SK-N-SH treated with all-trans-retinoic acid at 6 μM for 48 hours (cell line): Measurements from ENCODE around the gene RBPMS2.

ENCODE experiments used
- ARNTL ChIP-seq: fragments of 450-650 bp; formaldehyde crosslinking; IDR thresholded peaks from 2 replicates; pipeline ENCODE4 v1.5.0; 2020; ENCODE audit warnings: low read depth, mild to moderate bottlenecking, moderate library complexity, borderline replicate concordance
- BACH2 ChIP-seq: fragments of 250-450 bp; sonication (Bioruptor Pico); IDR thresholded peaks from 2 replicates; pipeline ENCODE4 v1.9.0; 2021; ENCODE audit warnings: mild to moderate bottlenecking, borderline replicate concordance
- CREB5 ChIP-seq: fragments of 250-450 bp; sonication (Bioruptor Pico); IDR thresholded peaks from 2 replicates; pipeline ENCODE4 v1.5.1; 2020; ENCODE audit warnings: low read depth, mild to moderate bottlenecking, moderate library complexity
- CSDC2 ChIP-seq: fragments of 250-450 bp; sonication (Bioruptor Pico); IDR thresholded peaks from 2 replicates; pipeline ENCODE4 v1.5.0; 2020; ENCODE audit warnings: mild to moderate bottlenecking, moderate library complexity
- ESRRG ChIP-seq: fragments of 250-450 bp; sonication (Bioruptor Pico); IDR thresholded peaks from 2 replicates; pipeline ENCODE4 v1.6.1; 2021; ENCODE audit warnings: mild to moderate bottlenecking
- GLIS3 ChIP-seq: fragments of 250-450 bp; sonication (Bioruptor Pico); IDR thresholded peaks from 2 replicates; pipeline ENCODE4 v1.5.0; 2020; ENCODE audit warnings: mild to moderate bottlenecking, moderate library complexity
- POU6F1 ChIP-seq: fragments of 250-450 bp; sonication (Bioruptor Pico); IDR thresholded peaks from 2 replicates; pipeline ENCODE4 v1.8.0; 2021; ENCODE audit warnings: low read depth, mild to moderate bottlenecking, moderate library complexity, borderline replicate concordance
- PPARA ChIP-seq: fragments of 250-450 bp; sonication (Bioruptor Pico); IDR thresholded peaks from 2 replicates; pipeline ENCODE4 v1.5.0; 2020; ENCODE audit warnings: mild to moderate bottlenecking, borderline replicate concordance
- RARB ChIP-seq: fragments of 250-450 bp; sonication (Bioruptor Pico); IDR thresholded peaks from 2 replicates; pipeline ENCODE4 v1.8.0; 2021; ENCODE audit warnings: mild to moderate bottlenecking, moderate library complexity
- TCF4 ChIP-seq: fragments of 250-450 bp; sonication (Bioruptor Pico); IDR thresholded peaks from 2 replicates; pipeline ENCODE4 v1.8.0; 2021; ENCODE audit warnings: mild to moderate bottlenecking, moderate library complexity, borderline replicate concordance
- ZFP3 ChIP-seq: fragments of 250-450 bp; sonication (Bioruptor Pico); IDR thresholded peaks from 2 replicates; pipeline ENCODE4 v1.5.0; 2020; ENCODE audit warnings: mild to moderate bottlenecking, moderate library complexity
- ZFP30 ChIP-seq: fragments of 450-650 bp; formaldehyde crosslinking; IDR thresholded peaks from 2 replicates; pipeline ENCODE4 v1.5.0; 2022; ENCODE audit warnings: mild to moderate bottlenecking, moderate library complexity
- TF ChIP-seq, protein P1 (sequence below): fragments of 250-450 bp; sonication (Bioruptor Pico); IDR thresholded peaks from 2 replicates; pipeline ENCODE4 v1.8.0; 2020; ENCODE audit warnings: mild to moderate bottlenecking, moderate library complexity, borderline replicate concordance

GRCh38 chr15:64782751-64783150, 7.4 kb upstream of the RBPMS2 start:
- TF ChIP-seq ARNTL (CRISPR knock-in tag) (no peak), TCF4 (CRISPR knock-in tag) (no peak), PPARA (CRISPR knock-in tag) (no peak), RARB (CRISPR knock-in tag) (no peak), ZFP30 (CRISPR knock-in tag) (no peak), ZFP3 (CRISPR knock-in tag) (no peak), CREB5 (CRISPR knock-in tag) (no peak), ESRRG (CRISPR knock-in tag) (no peak), POU6F1 (CRISPR knock-in tag) (no peak), GLIS3 (CRISPR knock-in tag) (no peak), BACH2 (no peak), CSDC2 (CRISPR knock-in tag) (no peak)
- TF ChIP-seq, protein P1, sequence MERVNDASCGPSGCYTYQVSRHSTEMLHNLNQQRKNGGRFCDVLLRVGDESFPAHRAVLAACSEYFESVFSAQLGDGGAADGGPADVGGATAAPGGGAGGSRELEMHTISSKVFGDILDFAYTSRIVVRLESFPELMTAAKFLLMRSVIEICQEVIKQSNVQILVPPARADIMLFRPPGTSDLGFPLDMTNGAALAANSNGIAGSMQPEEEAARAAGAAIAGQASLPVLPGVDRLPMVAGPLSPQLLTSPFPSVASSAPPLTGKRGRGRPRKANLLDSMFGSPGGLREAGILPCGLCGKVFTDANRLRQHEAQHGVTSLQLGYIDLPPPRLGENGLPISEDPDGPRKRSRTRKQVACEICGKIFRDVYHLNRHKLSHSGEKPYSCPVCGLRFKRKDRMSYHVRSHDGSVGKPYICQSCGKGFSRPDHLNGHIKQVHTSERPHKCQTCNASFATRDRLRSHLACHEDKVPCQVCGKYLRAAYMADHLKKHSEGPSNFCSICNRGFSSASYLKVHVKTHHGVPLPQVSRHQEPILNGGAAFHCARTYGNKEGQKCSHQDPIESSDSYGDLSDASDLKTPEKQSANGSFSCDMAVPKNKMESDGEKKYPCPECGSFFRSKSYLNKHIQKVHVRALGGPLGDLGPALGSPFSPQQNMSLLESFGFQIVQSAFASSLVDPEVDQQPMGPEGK (CRISPR knock-in tag), result no peak
